K562 (cell line): ENCODE results near the gene NPR1. TPM values are rescaled to one million over a fixed set of nuclear protein-coding genes. Genes with fewer than 3 reads are reported as not detected.
A peak's percentile ranks its signal among the peaks of the same experiment; 100 is the strongest.
"Not testable (repeated sequence)": the region's sequence is repeated elsewhere in the genome, so short reads cannot be mapped to it uniquely, and the experiment has no call there.

Source experiments
- ATAC-seq: fragments of 200-7000 bp; cut with Tn5 transposase; 3 replicates; pipeline ENCODE4 v1.9.1; 2020; ENCODE audit warnings: moderate library complexity
- BruUV-seq: library from RNA; stranded (reverse); fragments of 400-500 nt; replicated peaks from 2 replicates; lab custom pipeline; 2021; lab: Mats Ljungman, UMichigan
- CTCF ChIA-PET: fragments of 300-600 bp; formaldehyde crosslinking; extraction: SDS; loops from one replicate; lab custom pipeline; 2021; ENCODE audit warnings: low intra/inter-chr PET ratio; lab: Yijun Ruan, JAX
- POLR2A ChIA-PET: fragments of 300-600, 350-650 bp; sonication (Branson Sonifier 250); formaldehyde crosslinking; extraction: SDS; loops from one replicate; lab custom pipeline; 2021; ENCODE audit warnings: antibody characterized with exemption, inconsistent platforms; lab: Yijun Ruan, JAX
- DNase-seq, 4 experiments: peaks; one replicate each; pipeline versions ENCODE4 v3.0.0 to v3.0.0-alpha.2; 2011 to 2018; ENCODE audit warnings: low spot score in 3 of 4, mixed read lengths in 3 of 4; ENCODE audit errors: extremely low read depth in 1 of 4
- FAIRE-seq: peaks from 2 replicates; lab custom pipeline; 2011; peaks lifted over from hg19 to GRCh38; lab: Jason Lieb, UNC
- H2AFZ ChIP-seq: 2 replicates; pipeline ENCODE4 v1.6.0; 2011; ENCODE audit warnings: low read depth, low read length, control low read depth, inconsistent platforms
- H3K27ac ChIP-seq: fragments of 200-600 bp; 3 replicates; pipeline ENCODE4 v1.8.0; 2011; ENCODE audit warnings: low read depth, mild to moderate bottlenecking, control low read depth, inconsistent platforms, low read length, moderate library complexity, mixed read lengths; ENCODE audit errors: extremely low read depth
- H3K27me3 ChIP-seq, 2 experiments: fragments of 300-600 bp in 1 of 2; 2 replicates in 1 of 2; 3 replicates in 1 of 2; pipeline versions ENCODE4 v1.6.0 to v1.8.0; 2011; ENCODE audit warnings: inconsistent platforms in 2 of 2, low read length in 2 of 2, mild to moderate bottlenecking in 1 of 2, mixed read lengths in 1 of 2, moderate library complexity in 1 of 2; ENCODE audit not compliant: control insufficient read depth in 2 of 2, insufficient read depth in 2 of 2
- H3K36me3 ChIP-seq: fragments of 300-600 bp; 3 replicates; pipeline ENCODE4 v1.8.0; 2011; ENCODE audit warnings: mild to moderate bottlenecking, low read length, inconsistent platforms; ENCODE audit not compliant: control insufficient read depth, insufficient read depth
- H3K4me1 ChIP-seq, 2 experiments: fragments of 200-600 bp in 1 of 2; replicated peaks in 1 of 2; 2 replicates in 1 of 2; 3 replicates in 1 of 2; pipeline versions ENCODE4 v1.5.1 to v1.8.0; 2011; ENCODE audit warnings: inconsistent platforms in 2 of 2, low read length in 2 of 2, mild to moderate bottlenecking in 1 of 2, mixed read lengths in 1 of 2, moderate library complexity in 1 of 2; ENCODE audit not compliant: control insufficient read depth in 2 of 2, insufficient read depth in 2 of 2
- H3K4me2 ChIP-seq: 2 replicates; pipeline ENCODE4 v1.6.1; 2011; ENCODE audit warnings: low read length, control low read depth, inconsistent platforms, mixed read lengths; ENCODE audit not compliant: insufficient read depth
- H3K4me3 ChIP-seq: fragments of 200-600 bp; sonication (generic), shearing (Covaris generic); 2 replicates; pipeline ENCODE4 v1.5.1; 2016; ENCODE audit warnings: control low read depth, inconsistent platforms
- H3K79me2 ChIP-seq: fragments of 200-600 bp; 3 replicates; pipeline ENCODE4 v1.8.0; 2011; ENCODE audit warnings: low read length, inconsistent platforms; ENCODE audit not compliant: control insufficient read depth, insufficient read depth
- H3K9ac ChIP-seq, 2 experiments: 2 replicates each; pipeline versions ENCODE4 v1.6.0 to v1.6.1; 2011; ENCODE audit warnings: low read depth in 2 of 2, low read length in 2 of 2, control low read depth in 1 of 2, inconsistent platforms in 1 of 2, mild to moderate bottlenecking in 1 of 2, mixed read lengths in 1 of 2; ENCODE audit not compliant: insufficient read depth in 1 of 2
- H3K9me1 ChIP-seq: one replicate; pipeline ENCODE4 v1.6.0; 2011; ENCODE audit warnings: inconsistent platforms, mild to moderate bottlenecking, low read length, moderate library complexity; ENCODE audit not compliant: control insufficient read depth, insufficient read depth
- H3K9me3 ChIP-seq: replicated peaks from 2 replicates; pipeline ENCODE4 v1.5.1; 2011; ENCODE audit warnings: low read depth, low read length, inconsistent platforms; ENCODE audit not compliant: control insufficient read depth, insufficient read depth
- H4K20me1 ChIP-seq: replicated peaks from 2 replicates; pipeline ENCODE4 v1.6.1; 2011; ENCODE audit warnings: low read length, inconsistent platforms, mixed read lengths; ENCODE audit not compliant: control insufficient read depth, insufficient read depth
- CEBPB ChIP-seq: fragments of 450-650 bp; IDR thresholded peaks from 2 replicates; pipeline ENCODE4 v1.6.1; 2016; ENCODE audit warnings: missing genetic modification characterization, missing compliant biosample characterization
- FOXJ2 ChIP-seq: fragments of 200-800 bp; sonication (Bioruptor generic); IDR thresholded peaks from 2 replicates; pipeline ENCODE4 v1.6.1; 2016; ENCODE audit warnings: missing genetic modification characterization, missing compliant biosample characterization
- FOXK2 ChIP-seq, 2 experiments: fragments of 450-650 bp; IDR thresholded peaks in 1 of 2; conservative IDR thresholded peaks in 1 of 2; 2 replicates each; pipeline ENCODE4 v1.6.1; 2016; ENCODE audit warnings: low read depth in 2 of 2, mild to moderate bottlenecking in 1 of 2
- HES1 ChIP-seq: fragments of 450-650 bp; IDR thresholded peaks from 2 replicates; pipeline ENCODE4 v1.6.1; 2016; ENCODE audit warnings: low read depth, mild to moderate bottlenecking, moderate library complexity
- NR2C2 ChIP-seq, 2 experiments: fragments of 200-800 bp in 1 of 2; sonication (Bioruptor generic) in 1 of 2; sonication (generic) in 1 of 2; formaldehyde crosslinking in 1 of 2; IDR thresholded peaks; 2 replicates each; pipeline versions ENCODE4 v1.6.1 to v1.8.0; 2016 to 2022; ENCODE audit warnings: mild to moderate bottlenecking in 1 of 2, missing compliant biosample characterization in 1 of 2, missing genetic modification characterization in 1 of 2, missing genetic modification reagents in 1 of 2
- PHF8 ChIP-seq: fragments of 200-600 bp; sonication (generic); IDR thresholded peaks from 2 replicates; pipeline ENCODE4 v1.6.1; 2012; ENCODE audit warnings: mixed run types, mild to moderate bottlenecking, inconsistent platforms, low read length, moderate library complexity, borderline replicate concordance
- RB1 ChIP-seq: fragments of 450-650 bp; IDR thresholded peaks from 2 replicates; pipeline ENCODE4 v1.6.1; 2017; ENCODE audit warnings: low read depth, mild to moderate bottlenecking
- RBM25 ChIP-seq: fragments of 200-400 bp; formaldehyde crosslinking; IDR thresholded peaks from 2 replicates; pipeline ENCODE4 v1.6.1; 2018; ENCODE audit warnings: low read length, low read depth, moderate library complexity; ENCODE audit not compliant: severe bottlenecking
- RFX5 ChIP-seq: IDR thresholded peaks from 2 replicates; pipeline ENCODE4 v1.6.1; 2011; ENCODE audit warnings: low read depth, mild to moderate bottlenecking, improper control_type of control experiment, low read length
- TAL1 ChIP-seq: fragments of 450-650 bp; IDR thresholded peaks from 2 replicates; pipeline ENCODE4 v1.6.1; 2016; ENCODE audit warnings: mild to moderate bottlenecking
- ZFX ChIP-seq: sonication (generic); formaldehyde crosslinking; IDR thresholded peaks from 2 replicates; pipeline ENCODE4 v1.8.0; 2022; ENCODE audit warnings: mild to moderate bottlenecking, missing genetic modification reagents, moderate library complexity
- ZNF384 ChIP-seq: IDR thresholded peaks from 2 replicates; pipeline ENCODE4 v1.6.1; 2012; ENCODE audit warnings: low read depth, low read length, improper control_type of control experiment
- WGBS: fragments of 100-300 bp; shearing (Covaris generic); methylation state at CpG from one replicate; pipeline ENCODE4 v1.1.6; 2016; ENCODE audit warnings: low coverage, mixed read lengths; ENCODE audit not compliant: insufficient coverage; ENCODE audit errors: missing lambda C conversion rate; 5-methylcytosine and 5-hydroxymethylcytosine counted together
- in situ Hi-C: fragments of 300-500 bp; cut with MboI; formaldehyde crosslinking; loops from 4 replicates; pipeline ENCODE4 v1.15.0; 2018; ENCODE audit warnings: inconsistent platforms, mixed read lengths
- intact Hi-C: fragments of 100-400 bp; cut with micrococcal nuclease; formaldehyde crosslinking; loops from 2 replicates; pipeline ENCODE4 v1.14.2; 2022
- polyA plus RNA-seq, 8 experiments: library from polyadenylated mRNA; depleted of rRNA in 4 of 8; stranded (reverse) in 5 of 8; unstranded in 3 of 8; fragments of >200 nt; fragmentation: Nextera tagmentation in 2 of 8; fragmentation: Illumina TruSeq in 1 of 8; extraction: Ambion mirVana in 2 of 8; extraction: Trizol in 1 of 8; gene quantifications; 2 replicates each; pipeline versions ENCODE4 v1.2.1 to v1.2.3, GENCODE V29; 2011 to 2014; ENCODE audit warnings: inconsistent platforms in 1 of 8, missing spikeins in 1 of 8
- total RNA-seq, 7 experiments: library from RNA; depleted of rRNA in 6 of 7; stranded (reverse); fragments of >200 nt in 6 of 7; fragmentation: Illumina TruSeq in 2 of 7; extraction: Trizol in 2 of 7; gene quantifications; 2 replicates each; pipeline versions ENCODE4 v1.2.1 to v1.2.3, GENCODE V29; 2011 to 2021; ENCODE audit warnings: low replicate concordance in 1 of 7
- TF ChIP-seq, protein P1 (sequence below), 3 experiments: fragments of 200-800 bp in 1 of 3; fragments of 250-450 bp in 1 of 3; fragments of 450-650 bp in 1 of 3; sonication (Bioruptor Pico) in 1 of 3; sonication (Bioruptor generic) in 1 of 3; formaldehyde crosslinking in 1 of 3; IDR thresholded peaks; 2 replicates each; pipeline versions ENCODE4 v1.6.1 to v1.8.0; 2016 to 2022; ENCODE audit warnings: mild to moderate bottlenecking in 2 of 3, missing genetic modification characterization in 2 of 3, missing compliant biosample characterization in 1 of 3, moderate library complexity in 1 of 3

NPR1 gene
- total and polyA plus RNA-seq, 9 of the 15 experiments (the other 6 are each of a cell fraction or from before 2014, with no cell fraction given) = 0.05 to 0.16 (median 0.06) TPM; not detected in 6

GRCh38 chr1:153671628-153672353, 6.7 kb upstream of the NPR1 start:
- Histone ChIP-seq H3K27ac (peak overlapping the region; percentile 79), H3K79me2 (peaks cover 37% of the 10 kb centered on the region), H2AFZ (peak overlapping the region; percentile 83), H3K4me3 (peak overlapping the region; percentile 48), H3K4me2 (peak overlapping the region; percentile 87), H3K36me3 (peaks cover 36% of the 10 kb centered on the region), H3K9ac (peak overlapping the region; percentile 80 to 88)
- H3K9me1 ChIP-seq; H3K9me3 ChIP-seq; H3K4me1 ChIP-seq; H3K27me3 ChIP-seq; CTCF ChIA-PET; H4K20me1 ChIP-seq; BruUV-seq; TF ChIP-seq NR2C2 (CRISPR knock-in tag; IDR thresholded peaks at IDR 0.05): not testable (repeated sequence)
- POLR2A ChIA-PET = interaction anchor here (0.6 to 4.8 kb wide), 11 partner anchors 9 to 520 kb away, joined by 3 to 26 read pairs (median 3); partner anchors contain the start of genes JTB, RPS27, SNAPIN and TPM3
- peak; percentile 73 for FAIRE-seq
- DNase-seq = peak in 1 of 4 experiments; percentile 61
- under 1% methylated on average over 28 of the region's 28 CpGs for WGBS
- intact Hi-C loops = loop anchor here (1.0 to 5.0 kb wide), 3 partner anchors 37 to 316 kb away; partner anchors contain the start of genes CHTOP and RAB13
- in situ Hi-C loops = loop anchor here (5.0 kb wide), 1 partner anchor 106 kb away; the partner anchor contains the start of gene SLC27A3
- peak; percentile 61 for ATAC-seq
- 0 out of 2 replicates have a peak, but pooled peaks have one; percentile 74 for TF ChIP-seq FOXJ2 (tag)
- 0 out of 2 replicates have a peak, but pooled peaks have one; percentile 6 for TF ChIP-seq NR2C2 (tag; IDR thresholded peaks at IDR 0.05)
- TF ChIP-seq ZFX (CRISPR knock-in tag) = peak; percentile 35; the same call in 1 of the 2 replicates
- TF ChIP-seq TAL1 = 0 out of 2 replicates have a peak, but pooled peaks have one; percentile 2
- 0 out of 2 replicates have a peak, but pooled peaks have one; percentile 10 for TF ChIP-seq HES1
- TF ChIP-seq CEBPB = peak; percentile 34; the same call in 1 of the 2 replicates
- TF ChIP-seq RBM25 = peak; percentile 32
- TF ChIP-seq, protein P1, sequence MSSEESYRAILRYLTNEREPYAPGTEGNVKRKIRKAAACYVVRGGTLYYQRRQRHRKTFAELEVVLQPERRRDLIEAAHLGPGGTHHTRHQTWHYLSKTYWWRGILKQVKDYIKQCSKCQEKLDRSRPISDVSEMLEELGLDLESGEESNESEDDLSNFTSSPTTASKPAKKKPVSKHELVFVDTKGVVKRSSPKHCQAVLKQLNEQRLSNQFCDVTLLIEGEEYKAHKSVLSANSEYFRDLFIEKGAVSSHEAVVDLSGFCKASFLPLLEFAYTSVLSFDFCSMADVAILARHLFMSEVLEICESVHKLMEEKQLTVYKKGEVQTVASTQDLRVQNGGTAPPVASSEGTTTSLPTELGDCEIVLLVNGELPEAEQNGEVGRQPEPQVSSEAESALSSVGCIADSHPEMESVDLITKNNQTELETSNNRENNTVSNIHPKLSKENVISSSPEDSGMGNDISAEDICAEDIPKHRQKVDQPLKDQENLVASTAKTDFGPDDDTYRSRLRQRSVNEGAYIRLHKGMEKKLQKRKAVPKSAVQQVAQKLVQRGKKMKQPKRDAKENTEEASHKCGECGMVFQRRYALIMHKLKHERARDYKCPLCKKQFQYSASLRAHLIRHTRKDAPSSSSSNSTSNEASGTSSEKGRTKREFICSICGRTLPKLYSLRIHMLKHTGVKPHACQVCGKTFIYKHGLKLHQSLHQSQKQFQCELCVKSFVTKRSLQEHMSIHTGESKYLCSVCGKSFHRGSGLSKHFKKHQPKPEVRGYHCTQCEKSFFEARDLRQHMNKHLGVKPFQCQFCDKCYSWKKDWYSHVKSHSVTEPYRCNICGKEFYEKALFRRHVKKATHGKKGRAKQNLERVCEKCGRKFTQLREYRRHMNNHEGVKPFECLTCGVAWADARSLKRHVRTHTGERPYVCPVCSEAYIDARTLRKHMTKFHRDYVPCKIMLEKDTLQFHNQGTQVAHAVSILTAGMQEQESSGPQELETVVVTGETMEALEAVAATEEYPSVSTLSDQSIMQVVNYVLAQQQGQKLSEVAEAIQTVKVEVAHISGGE (CRISPR knock-in tag; IDR thresholded peaks at IDR 0.05) = 0 out of 6 replicates have a peak, but pooled peaks of 1 of the 3 experiments have one; percentile 12
- TF ChIP-seq ZNF384 = peak; percentile 64; the same call in 1 of the 2 replicates
- peak; percentile 29; the same call in 1 of the 2 replicates for TF ChIP-seq PHF8
- TF ChIP-seq FOXK2 (conservative IDR thresholded peaks at IDR 0.05 in 1 of 2, IDR thresholded peaks at IDR 0.05 in 1 of 2; ENCODE audit: low read depth in 2 of 2) = peak in 1 of 2 experiments; percentile 34; a peak in 1 of 4 replicates
- 0 out of 2 replicates have a peak, but pooled peaks have one; percentile 3 for TF ChIP-seq RFX5
- 0 out of 2 replicates have a peak, but pooled peaks have one; percentile 16 for TF ChIP-seq RB1
